Activated gamma-delta T cell treated with anti-CD3 and anti-CD28 coated beads, Interleukin-2, amount 50 U/mL, for 16 hours (primary cell): ENCODE measurements around the gene CLMN.
"Not testable (repeated sequence)": the region's sequence is repeated elsewhere in the genome, so short reads cannot be mapped to it uniquely, and the experiment has no call there.

Experiments used
- DNase-seq: peaks from one replicate; pipeline ENCODE4 v3.0.0-alpha.2; 2020; ENCODE audit warnings: low read depth

Gene CLMN

DNA sequence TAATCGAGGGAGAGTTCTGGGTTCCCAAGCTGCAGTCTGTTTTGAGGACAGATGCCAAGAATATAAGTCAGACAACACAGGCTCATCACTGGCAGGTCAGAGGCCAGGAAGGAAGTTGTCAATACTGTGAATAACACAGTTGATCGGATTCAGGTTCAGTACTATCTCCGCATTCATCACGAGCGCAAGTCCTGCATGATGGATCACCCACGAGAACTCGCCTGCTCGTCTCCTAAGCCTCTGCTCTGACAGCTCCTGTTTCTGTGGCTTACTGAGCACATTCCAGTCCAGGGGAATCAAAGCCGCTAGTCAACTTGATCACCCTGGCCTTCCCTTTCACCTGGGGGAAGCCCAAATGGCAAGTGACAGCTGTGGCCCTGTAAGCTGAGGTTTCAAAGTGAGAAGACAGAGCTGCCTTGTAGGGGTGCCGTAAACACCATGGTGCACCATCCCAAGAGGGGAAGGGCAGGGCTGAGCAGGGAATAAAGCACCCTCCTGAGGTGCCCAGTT, 102.3 kb downstream of the CLMN start:
- DNase-seq, result no peak

DNA sequence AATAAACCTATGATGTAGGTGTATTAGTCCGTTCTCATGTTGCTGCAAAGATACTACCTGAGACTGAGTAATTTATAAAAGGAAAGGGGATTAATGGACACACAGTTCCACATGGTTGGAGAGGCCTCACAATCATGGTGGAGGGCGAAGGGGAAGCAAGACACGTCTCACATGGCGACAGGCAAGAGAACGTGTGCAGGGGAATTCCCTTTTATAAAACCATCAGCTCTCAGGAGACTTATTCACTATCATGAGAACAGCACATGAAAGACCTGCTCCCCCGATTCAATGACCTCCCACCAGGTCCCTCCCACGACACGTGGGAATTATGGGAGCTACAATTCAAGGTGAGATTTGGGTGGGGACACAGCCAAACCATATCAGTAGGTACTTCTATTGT, 103.7 kb downstream of the CLMN start:
- no peak for DNase-seq

DNA sequence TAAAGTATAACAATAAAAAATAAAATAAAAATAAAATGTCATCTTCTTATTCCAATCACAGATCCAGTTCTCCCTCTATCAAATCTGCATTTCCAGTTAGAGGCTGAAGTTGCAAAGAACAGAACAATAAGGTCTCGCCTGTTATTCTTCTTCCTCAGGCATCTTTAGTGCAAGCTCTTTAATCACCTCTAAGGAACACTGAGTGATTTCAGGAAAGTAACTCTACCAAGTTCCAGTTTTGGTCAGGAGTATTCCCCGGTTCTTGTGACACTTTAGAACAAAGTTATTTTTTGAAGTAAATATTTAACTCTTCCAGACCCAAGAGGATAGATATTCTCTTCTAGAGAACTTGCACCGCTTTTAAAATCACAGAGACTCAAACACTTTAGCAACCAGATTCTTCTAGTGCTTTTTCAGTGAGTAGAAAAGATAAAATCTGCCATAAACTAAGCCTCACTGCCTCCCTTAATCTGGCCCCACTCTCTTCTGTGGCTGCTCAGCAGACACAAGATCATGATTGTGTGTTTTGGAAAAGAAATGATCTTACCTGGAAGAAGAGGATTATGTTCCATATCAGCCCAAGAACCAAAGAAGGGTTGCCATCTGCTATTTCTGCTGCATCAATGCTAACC, 104.5 kb downstream of the CLMN start:
- no peak for DNase-seq

DNA sequence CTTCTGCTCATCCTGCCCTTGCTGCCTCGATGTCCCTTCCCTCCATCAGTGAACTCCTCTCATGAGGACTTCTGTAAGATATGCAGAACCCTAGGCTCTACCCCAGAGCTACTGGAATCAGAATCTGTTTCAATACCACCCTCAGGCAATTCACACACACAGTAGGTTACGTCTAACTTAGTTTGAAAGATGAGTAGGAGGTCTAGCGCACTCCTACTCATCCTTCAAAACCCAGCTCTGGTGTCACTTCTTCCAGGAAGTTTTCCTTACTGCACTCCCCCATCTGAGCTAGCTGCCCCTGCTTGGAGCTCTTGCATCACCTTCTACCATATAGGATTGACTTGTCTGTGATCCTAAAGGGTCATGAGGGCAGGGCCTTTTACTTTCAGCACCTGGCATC, 105.9 kb downstream of the CLMN start:
- no peak for DNase-seq

DNA sequence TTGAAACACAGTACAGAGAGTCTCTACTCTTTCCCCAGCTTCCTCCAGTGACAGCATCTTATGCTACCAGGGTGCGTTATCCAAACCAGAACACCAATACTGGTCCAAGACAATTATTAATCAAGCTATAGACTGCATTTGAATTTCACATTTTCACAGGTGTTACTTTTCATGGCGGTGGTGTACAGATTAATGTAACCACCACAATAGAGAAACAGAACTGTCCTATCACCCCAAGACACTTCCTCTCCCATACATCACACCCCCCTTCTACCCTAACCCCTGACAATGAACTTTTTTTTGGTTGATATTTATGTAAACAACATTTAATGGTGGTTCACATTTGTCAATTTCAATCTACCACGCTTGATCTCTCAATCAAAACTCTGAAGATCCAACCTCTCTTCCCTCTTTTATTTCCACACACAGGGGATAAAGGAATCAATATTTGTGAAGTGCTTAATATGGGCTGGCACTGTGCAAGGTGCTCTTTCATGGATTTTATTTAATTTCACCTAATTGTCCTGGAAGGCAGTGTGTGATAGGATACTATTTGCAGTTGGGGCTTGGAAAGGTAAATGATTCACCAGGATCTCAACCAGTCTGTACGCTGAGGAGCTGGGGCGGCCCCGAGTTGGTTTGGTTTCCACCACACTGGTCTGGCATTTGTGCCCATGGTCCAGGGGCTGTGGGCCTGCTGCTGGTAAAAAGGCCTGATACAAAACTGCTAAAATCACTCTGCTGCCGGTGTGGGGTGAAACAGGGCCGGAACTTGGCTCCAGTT, 107.8 kb downstream of the CLMN start:
- DNase-seq, result no peak

DNA sequence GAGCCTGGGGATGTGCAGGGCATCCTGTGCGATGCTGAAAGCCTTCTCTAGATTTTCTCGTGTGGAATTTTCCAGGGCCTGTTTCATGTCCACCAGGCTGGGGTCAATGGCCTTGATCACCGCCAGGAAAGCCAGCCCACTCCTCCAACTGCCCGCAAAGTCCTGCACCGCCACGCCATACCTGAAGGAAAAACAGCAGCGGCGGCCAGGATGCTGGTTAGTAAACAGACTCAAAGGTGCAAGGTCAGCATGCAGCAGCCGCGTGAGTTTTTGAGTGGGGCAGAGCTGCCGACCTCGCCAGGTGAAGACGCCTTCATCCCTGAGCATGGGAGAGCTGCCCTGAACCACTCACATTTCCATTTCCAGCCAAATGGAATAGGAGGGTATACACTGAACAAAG, 109.0 kb downstream of the CLMN start:
- DNase-seq, result no peak

DNA sequence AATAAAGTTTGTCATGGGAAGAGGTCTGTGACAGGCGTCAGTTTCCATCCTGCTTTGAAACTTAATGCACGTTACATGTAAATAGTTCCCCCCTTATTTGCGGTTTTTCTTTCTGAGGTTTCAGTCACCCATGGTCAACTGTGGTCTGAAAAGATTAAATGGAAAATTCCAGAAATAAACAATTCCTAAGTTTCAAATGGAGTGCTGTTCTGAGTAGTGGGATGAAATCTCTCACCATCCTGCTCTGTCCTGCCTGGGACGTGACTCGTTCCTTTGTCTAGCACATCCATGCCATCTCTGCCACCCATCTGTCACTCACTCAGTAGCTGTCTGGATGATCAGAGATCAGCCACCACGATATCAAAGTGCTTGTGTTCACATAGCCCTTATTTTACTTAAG, 111.1 kb downstream of the CLMN start:
- DNase-seq, result no peak

DNA sequence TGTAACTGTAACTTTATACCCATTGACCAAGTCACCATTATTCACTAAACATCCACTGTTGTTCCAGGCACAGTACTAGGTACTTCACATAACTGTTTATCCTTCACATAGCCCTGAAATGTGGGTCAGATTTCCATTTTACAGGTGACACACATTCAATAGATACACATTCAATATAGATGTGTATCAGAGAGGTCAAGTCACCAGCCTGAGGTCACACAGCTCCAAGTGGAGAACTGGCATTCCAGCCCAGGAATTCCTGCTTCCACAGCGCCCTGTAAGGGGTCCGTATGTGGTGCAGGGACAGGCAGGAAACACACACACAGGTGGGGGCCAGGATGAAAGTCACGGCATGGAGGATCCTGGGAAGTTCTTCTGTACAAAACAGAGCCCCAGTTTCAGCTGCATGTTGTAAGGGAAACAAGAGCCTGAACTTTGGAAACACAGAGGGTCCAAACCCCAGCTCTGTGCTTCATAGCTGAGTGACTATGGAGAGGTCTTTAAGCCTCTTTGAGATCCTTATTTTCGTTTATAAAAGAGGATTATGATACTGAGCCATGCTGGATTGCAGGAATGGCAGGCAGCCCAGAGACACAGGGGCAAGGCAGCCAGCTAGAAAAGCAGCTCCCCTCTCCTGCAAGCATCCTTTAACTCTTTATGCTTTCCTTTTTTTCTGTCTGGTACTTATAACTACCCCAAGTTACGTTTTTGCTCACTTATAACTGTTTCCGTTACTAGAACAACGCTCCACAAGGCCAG, 112.1 kb downstream of the CLMN start:
- DNase-seq, result no peak

DNA sequence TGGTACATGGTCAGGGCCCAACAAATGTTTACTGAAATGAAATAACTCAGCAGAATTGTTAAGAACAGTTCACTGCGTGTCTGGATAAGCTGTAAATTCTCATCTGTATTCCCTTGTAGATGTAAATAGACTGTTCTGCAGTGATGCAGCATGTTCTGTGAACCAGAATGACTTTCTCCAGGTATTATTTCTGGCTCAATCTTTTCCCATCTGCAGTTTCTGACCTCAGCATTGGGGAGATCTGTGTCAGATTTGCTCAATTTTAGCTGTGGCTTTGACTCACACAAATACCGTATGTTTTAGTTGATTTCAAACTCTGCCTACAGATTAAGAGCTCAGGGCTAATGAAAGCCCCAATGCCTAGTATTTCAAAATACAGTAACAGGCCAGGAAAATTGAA, 113.2 kb downstream of the CLMN start:
- no peak for DNase-seq

DNA sequence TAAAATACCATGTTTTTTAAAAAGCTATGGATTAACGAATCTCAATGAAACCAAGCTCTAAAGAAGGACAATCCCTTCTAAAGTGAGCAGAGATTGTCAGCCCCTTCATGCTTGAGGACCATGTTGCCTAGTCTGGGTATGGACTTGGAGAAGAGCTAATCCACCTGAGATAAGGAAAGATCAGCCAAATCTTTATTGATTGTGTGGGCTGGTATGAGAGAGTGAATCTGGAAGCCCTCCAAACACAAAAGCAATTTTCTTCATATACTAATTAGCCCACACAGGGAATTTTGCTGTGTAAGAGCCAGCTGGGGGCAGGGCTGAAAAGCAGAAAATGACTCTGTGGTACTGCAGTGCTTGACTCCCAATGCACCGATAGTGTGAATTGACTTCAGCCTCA, 115.0 kb downstream of the CLMN start:
- no peak for DNase-seq

DNA sequence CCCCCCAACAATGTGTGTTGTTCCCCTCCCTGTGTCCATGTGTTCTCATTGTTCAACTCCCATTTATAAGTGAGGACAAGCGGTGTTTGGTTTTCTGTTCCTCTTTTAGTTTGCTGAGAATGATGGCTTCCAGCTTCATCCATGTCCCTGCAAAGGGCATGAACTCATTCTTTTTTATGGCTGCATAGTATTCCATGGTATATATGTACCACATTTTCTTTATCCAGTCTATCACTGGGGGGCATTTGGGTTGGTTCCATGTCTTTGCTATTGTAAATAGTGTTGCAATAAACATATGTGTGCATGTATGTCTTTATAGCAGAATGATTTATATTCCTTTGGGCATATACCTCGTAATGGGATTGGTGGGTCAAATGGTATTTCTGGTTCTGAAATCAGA, 118.0 kb downstream of the CLMN start:
- not testable (repeated sequence) for DNase-seq

DNA sequence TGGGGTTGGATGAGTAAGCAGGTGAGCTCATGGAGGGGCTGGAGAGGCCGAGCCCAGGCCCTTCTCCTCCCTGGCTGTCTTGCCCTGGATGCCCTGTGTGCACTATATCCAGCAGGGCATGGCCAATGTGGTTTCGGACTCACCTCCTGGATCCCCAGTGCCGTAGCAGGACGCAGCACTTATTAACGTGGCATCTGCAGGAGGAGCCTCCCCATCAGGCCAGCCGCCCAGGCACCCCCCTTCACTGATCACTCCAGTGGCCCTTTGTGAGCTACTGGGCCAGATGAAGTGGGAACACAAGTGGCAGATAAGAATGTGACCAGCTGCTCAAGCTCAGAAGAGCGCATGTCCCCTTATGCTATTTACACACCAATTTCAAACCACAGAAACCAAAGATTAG, 119.3 kb downstream of the CLMN start:
- no peak for DNase-seq

DNA sequence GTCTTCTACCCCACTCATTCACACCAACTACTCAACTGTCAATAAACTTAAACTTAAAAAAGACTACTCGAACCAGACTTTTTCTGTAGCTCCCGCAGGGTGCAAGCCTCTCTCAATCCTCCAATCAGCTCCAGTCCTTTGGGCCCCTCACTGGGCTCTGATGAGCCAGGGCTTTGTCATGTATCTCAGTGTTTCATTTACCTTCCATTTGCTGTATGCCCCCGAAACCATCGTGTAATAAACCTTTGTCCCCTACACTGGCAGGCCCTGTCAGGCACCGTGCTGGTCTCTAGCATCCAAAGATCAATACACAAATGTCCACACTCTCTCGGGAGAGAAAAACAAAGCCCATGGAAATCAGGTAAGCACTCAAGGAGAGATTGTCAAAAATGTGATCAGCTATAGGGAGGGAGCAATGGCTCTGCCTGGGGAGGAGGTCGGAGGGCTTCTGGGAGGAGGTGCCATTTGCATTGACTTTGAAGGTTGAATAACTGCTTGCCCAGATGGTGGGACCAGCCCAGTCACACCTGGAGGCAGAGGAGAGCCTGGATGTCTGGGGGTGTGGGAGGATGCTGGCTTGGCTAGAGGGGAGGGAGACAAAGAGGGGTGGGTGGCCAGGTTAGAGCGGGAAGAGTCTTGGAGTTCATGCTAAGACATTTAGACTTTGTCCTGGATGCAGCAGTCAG, 120.3 kb downstream of the CLMN start:
- DNase-seq, result no peak

DNA sequence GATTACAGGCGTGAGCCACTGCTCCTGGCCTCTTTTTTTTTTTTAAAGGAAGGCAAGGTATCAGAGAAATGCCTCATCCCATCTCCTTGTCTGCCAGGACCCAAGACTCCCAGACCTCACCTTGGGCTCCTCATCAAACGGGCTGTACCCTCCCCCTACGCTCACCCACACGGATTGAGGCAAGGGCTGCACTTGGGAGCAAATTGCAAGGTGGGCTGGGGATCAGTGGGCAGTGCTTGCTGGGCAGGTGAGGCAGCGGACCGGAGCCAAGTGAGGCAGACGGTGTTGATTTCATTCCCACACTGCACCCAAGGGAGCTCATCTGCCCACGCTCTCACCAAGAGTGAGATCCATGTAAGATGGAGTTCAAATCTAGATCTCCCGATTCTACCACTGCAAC, 121.4 kb downstream of the CLMN start:
- no peak for DNase-seq

DNA sequence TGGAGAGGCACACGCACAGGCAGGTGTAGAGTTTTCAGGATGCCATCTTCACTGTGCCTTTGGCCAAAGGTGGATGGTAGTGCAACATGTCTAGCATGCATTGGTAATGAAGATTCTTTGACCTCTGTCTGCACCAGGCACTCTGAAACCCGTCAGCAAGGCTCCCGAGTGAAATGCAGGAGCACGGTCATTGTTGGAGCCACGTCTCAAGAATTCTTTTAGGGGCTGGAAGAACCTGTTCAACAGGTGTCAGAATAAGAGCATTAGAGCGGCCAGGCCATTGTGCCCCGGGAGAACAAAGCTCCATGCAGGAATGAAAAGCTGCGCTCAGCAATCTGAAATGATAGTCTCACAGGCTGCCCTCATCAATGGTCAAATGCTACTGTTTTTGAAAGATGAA, 122.2 kb downstream of the CLMN start:
- DNase-seq, result no peak

DNA sequence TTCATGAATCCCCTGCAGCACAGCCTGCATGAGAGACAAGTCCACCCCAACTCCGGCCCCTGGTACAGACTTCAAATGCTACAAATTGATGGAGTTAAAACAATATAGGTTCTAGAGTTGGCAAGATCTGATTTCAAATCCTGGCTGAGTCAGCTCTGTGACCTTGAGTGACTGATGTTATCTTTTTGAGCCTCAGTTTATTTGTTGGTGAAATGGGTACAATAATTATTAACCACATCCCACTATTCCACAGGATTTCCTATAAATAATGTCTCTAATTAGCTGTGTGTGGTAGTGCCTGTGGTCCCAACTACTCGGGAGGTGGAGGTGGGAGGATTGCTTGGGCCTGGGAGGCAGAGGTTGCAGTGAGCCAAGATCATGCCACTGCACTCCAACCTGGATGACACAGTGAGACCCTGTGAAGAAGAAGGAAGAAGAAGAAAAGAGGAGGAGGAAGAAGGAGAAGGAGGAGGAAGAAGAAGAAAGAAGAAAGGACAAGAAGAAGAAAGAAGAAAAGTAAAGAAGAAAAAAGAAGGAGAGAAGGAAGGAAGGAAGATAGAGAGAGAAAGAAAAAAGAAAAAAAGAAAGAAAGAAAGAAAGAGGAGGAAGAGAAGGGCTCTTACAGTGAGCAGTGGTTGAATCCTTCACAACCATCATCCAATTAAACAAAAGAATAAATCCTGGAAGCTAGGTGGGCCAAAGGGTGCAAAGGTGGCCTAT, 122.7 kb downstream of the CLMN start:
- DNase-seq, result no peak

DNA sequence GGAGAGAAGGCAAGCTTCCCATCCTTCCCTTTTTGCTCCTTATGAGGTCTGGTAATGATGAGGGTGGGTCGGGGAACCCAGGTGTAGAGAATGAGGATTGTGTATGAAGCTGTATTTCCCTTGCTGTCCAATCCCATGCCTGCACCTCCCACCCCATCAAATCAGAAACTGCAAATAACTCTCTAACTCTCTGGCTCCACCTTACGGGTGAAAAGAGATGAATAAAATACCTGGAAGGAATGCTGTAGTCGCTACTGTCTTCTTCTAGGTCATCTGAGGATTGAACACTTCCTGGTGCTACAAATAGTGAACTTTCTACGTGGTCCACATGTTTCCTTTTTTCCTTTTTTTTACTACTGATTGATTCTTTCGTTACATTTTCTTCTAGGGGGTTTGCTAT, 123.4 kb downstream of the CLMN start:
- DNase-seq, result no peak

DNA sequence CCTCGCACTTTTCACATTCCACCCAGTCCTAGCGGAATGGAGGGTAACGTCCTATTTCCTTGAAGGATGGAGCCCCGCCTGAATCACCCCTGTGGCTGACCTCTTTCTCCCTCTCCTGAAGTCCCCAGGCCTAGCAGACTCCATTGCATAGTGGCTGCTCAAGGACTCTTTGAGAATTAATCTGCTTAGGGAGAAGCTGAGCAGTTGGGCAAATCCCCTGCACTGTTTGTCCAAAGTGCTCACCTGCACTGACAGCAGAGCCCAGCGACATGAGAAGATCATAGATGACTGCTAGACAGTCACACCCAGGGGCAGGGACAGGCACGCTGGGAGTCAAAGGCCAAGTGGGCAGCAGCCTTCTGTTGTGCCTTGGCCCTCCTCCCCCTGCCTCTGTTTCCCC, 124.7 kb downstream of the CLMN start:
- DNase-seq, result no peak

DNA sequence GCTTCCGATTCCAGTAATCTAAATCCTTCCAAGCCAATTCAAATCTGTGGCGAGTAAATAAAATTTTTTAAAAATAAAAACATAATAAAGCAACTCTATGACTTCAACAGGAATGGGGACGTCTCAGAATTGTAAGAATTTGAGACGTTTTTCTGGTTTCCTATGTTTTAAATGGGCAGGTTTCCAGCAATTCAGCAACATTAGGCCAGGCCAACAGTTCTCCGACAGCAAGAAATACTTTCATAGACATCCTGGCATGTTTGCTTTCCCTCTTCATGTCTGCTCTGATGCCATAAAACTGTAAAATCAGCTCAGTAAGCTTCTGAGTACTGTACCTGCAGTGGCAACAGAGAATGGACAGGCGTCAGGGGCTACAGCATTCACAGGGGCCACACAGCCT, 126.6 kb downstream of the CLMN start:
- DNase-seq, result no peak

DNA sequence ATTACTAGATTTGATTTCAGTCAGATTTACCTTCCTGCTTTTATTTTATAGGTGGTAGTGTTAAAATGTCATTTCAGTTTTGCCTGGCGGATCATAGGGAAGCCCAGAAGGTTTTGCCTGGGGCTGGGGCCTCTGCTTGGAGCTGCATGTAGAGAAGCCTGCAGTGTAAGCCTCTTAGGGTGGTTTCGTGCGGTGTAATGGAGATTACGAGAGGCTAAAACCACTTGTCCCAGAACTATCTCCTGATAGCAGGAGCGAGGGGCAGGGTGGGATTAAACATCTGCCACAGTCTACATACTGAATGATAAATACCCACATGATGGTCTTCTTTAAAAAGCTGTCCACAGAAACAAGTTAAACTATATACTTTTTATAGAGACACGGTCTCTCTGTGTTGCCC, 127.4 kb downstream of the CLMN start:
- no peak for DNase-seq

DNA sequence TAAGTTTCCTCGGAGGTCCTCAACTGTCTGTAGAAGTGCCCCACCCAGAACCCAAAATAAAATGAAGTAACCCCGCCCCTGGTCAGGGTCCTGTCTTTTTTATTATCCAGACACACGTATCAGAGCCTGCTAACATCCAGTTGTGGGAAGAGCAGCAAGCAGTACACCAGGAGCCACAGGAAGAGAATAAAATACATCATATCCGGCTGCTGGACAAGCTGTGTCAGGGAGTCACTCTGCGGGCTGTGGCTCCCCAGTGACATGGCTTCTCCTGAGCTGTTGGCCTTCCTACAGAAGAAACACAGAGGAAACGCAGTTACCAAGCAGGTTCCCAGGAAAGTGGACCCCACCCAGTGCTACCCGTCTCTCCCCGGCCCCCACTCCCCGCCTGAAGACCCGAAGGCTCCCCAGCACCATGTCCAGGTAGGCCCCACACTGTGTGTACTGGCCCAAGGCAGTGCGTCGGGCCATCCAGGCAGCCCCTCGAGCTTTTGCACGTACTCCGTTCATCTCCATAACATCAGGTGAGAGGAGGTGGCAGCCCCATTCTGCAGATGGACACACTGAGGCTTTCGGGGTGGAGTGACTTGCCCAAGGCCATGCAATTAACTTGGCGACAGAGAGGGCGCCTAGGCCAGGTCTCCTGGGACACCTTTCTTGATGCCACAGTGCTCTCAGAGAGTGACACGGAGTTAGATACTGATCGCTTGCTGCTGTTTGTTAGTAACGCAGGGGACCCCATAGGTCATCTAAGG, 128.1 kb downstream of the CLMN start:
- DNase-seq, result no peak
